ENCODE data around the gene RPUSD1.

Gene RPUSD1

GRCh38 chr16:807347-808084 lies 19.3 kb upstream of the RPUSD1 start:
- peak overlapping the region; percentile 95 for H3K27ac Mint-ChIP-seq
- ATAC-seq (peak; percentile 94), DNase-seq (ENCODE audit: low spot score in 2 of 2) (peak; percentile 78 to 90)
- H3K36me3 Mint-ChIP-seq: peaks cover 11% of the 10 kb centered on the region
- no peaks in the 10 kb centered on the region for H3K9me3 Mint-ChIP-seq
- peaks cover 12% of the 10 kb centered on the region for H3K4me1 Mint-ChIP-seq
- H3K4me3 Mint-ChIP-seq: peak overlapping the region; percentile 93

- DNase-seq (ENCODE audit: low spot score in 2 of 2) (no peak), ATAC-seq (no peak)
- Mint-ChIP-seq H3K27ac (no peak overlapping the region), H3K4me1 (peaks cover 8% of the 10 kb centered on the region), H3K4me3 (no peak overlapping the region), H3K36me3 (peaks cover 6% of the 10 kb centered on the region), H3K9me3 (no peaks in the 10 kb centered on the region)
These were observed 17.3 kb upstream of the RPUSD1 start for GRCh38 chr16:805474-805873.

- Mint-ChIP-seq H3K4me1 (peaks cover 8% of the 10 kb centered on the region), H3K9me3 (no peaks in the 10 kb centered on the region), H3K36me3 (peaks cover 6% of the 10 kb centered on the region), H3K4me3 (no peak overlapping the region), H3K27ac (no peak overlapping the region)
- no peak for ATAC-seq
- DNase-seq (ENCODE audit: low spot score in 2 of 2): no peak
These were observed 16.2 kb upstream of the RPUSD1 start for GRCh38 chr16:804193-805048.

- H3K36me3 Mint-ChIP-seq: peaks cover 6% of the 10 kb centered on the region
- no peak for DNase-seq (ENCODE audit: low spot score in 2 of 2)
- no peaks in the 10 kb centered on the region for H3K9me3 Mint-ChIP-seq
- no peak overlapping the region for H3K27ac Mint-ChIP-seq
- no peak overlapping the region for H3K4me3 Mint-ChIP-seq
- ATAC-seq: no peak
- H3K4me1 Mint-ChIP-seq: peaks cover 8% of the 10 kb centered on the region
These were observed 15.5 kb upstream of the RPUSD1 start for GRCh38 chr16:803754-804080.

GRCh38 chr16:802914-803753 lies 15.0 kb upstream of the RPUSD1 start:
- no peak for DNase-seq (ENCODE audit: low spot score in 2 of 2)
- Mint-ChIP-seq H3K4me3 (no peak overlapping the region), H3K9me3 (no peaks in the 10 kb centered on the region), H3K4me1 (peaks cover 6% of the 10 kb centered on the region), H3K27ac (no peak overlapping the region), H3K36me3 (peaks cover 6% of the 10 kb centered on the region)
- no peak for ATAC-seq

- H3K9me3 Mint-ChIP-seq: no peaks in the 10 kb centered on the region
- H3K4me1 Mint-ChIP-seq: no peaks in the 10 kb centered on the region
- ATAC-seq (no peak), DNase-seq (ENCODE audit: low spot score in 2 of 2) (no peak)
- H3K27ac Mint-ChIP-seq: no peak overlapping the region
- peaks cover 6% of the 10 kb centered on the region for H3K36me3 Mint-ChIP-seq
- no peak overlapping the region for H3K4me3 Mint-ChIP-seq
These were observed 14.3 kb upstream of the RPUSD1 start for GRCh38 chr16:802461-802860.

GRCh38 chr16:801584-802363 lies 13.6 kb upstream of the RPUSD1 start:
- no peaks in the 10 kb centered on the region for H3K4me1 Mint-ChIP-seq
- no peak overlapping the region for H3K4me3 Mint-ChIP-seq
- ATAC-seq (no peak), DNase-seq (ENCODE audit: low spot score in 2 of 2) (no peak)
- no peaks in the 10 kb centered on the region for H3K9me3 Mint-ChIP-seq
- no peak overlapping the region for H3K27ac Mint-ChIP-seq
- peaks cover 6% of the 10 kb centered on the region for H3K36me3 Mint-ChIP-seq

GRCh38 chr16:800834-801511 lies 12.8 kb upstream of the RPUSD1 start:
- Mint-ChIP-seq H3K4me3 (no peak overlapping the region), H3K27ac (no peak overlapping the region), H3K4me1 (peaks cover 1% of the 10 kb centered on the region), H3K9me3 (no peaks in the 10 kb centered on the region), H3K36me3 (peaks cover 3% of the 10 kb centered on the region)
- DNase-seq (ENCODE audit: low spot score in 2 of 2) (no peak), ATAC-seq (no peak)

- Mint-ChIP-seq H3K4me3 (no peak within 1 kb of the TSS), H3K36me3 (no peaks in the 10 kb centered on the region)
- ATAC-seq: peak; percentile 4
These were observed 12.0 kb upstream of the RPUSD1 start, which contains the start of gene GNG13 for GRCh38 chr16:799948-800833. GNG13 (minus strand) TSS chr16:800734; CDS start chr16:799077, 1,657 bp downstream.

GRCh38 chr16:799111-799947 lies 11.1 kb upstream of the RPUSD1 start:
- Mint-ChIP-seq H3K36me3 (no peaks in the 10 kb centered on the region), H3K4me1 (peaks cover 4% of the 10 kb centered on the region), H3K4me3 (no peak overlapping the region), H3K27ac (no peak overlapping the region), H3K9me3 (no peaks in the 10 kb centered on the region)
- ATAC-seq: no peak
- no peak for DNase-seq (ENCODE audit: low spot score in 2 of 2)

More at GRCh38 chr16:799948-800833, 12.0 kb upstream of the RPUSD1 start, which contains the start of gene GNG13:
- Mint-ChIP-seq H3K9me3 (no peaks in the 10 kb centered on the region), H3K4me1 (peaks cover 4% of the 10 kb centered on the region), H3K27ac (no peak within 1 kb of the TSS)
- DNase-seq (ENCODE audit: low spot score in 2 of 2): no peak

GRCh38 chr16:798666-799065 lies 10.5 kb upstream of the RPUSD1 start:
- ATAC-seq (no peak), DNase-seq (ENCODE audit: low spot score in 2 of 2) (no peak)
- Mint-ChIP-seq H3K4me3 (no peak overlapping the region), H3K4me1 (peaks cover 4% of the 10 kb centered on the region), H3K9me3 (no peaks in the 10 kb centered on the region), H3K27ac (no peak overlapping the region), H3K36me3 (no peaks in the 10 kb centered on the region)

GRCh38 chr16:797686-798085 lies 9.5 kb upstream of the RPUSD1 start:
- no peaks in the 10 kb centered on the region for H3K36me3 Mint-ChIP-seq
- peaks cover 4% of the 10 kb centered on the region for H3K4me1 Mint-ChIP-seq
- H3K4me3 Mint-ChIP-seq: no peak overlapping the region
- DNase-seq (ENCODE audit: low spot score in 2 of 2) (no peak), ATAC-seq (no peak)
- no peaks in the 10 kb centered on the region for H3K9me3 Mint-ChIP-seq
- H3K27ac Mint-ChIP-seq: no peak overlapping the region

- H3K36me3 Mint-ChIP-seq: no peaks in the 10 kb centered on the region
- DNase-seq (ENCODE audit: low spot score in 2 of 2) (no peak), ATAC-seq (peak; percentile 41)
- no peaks in the 10 kb centered on the region for H3K9me3 Mint-ChIP-seq
- no peak overlapping the region for H3K4me3 Mint-ChIP-seq
- peaks cover 4% of the 10 kb centered on the region for H3K4me1 Mint-ChIP-seq
- H3K27ac Mint-ChIP-seq: no peak overlapping the region
These were observed 8.9 kb upstream of the RPUSD1 start for GRCh38 chr16:797120-797420.
